NCI-H2227 (cell line): ENCODE data around the gene CRYAB.
"Not testable (repeated sequence)": the region's sequence is repeated elsewhere in the genome, so short reads cannot be mapped to it uniquely, and the experiment has no call there.

Experiments used
- DNase-seq: peaks from one replicate; lab custom pipeline; 2025; ENCODE audit not compliant: unreplicated experiment; lab: John Stamatoyannopoulos, UW

CRYAB gene

GRCh38 chr11:111909378-111909777 lies 2.2 kb downstream of the CRYAB start:
- DNase-seq, result no peak

GRCh38 chr11:111908639-111909305 lies 2.8 kb downstream of the CRYAB start:
- DNase-seq, result no peak

- no peak for DNase-seq
Observed at GRCh38 chr11:111906680-111907079, 4.9 kb downstream of the CRYAB start.

- no peak for DNase-seq
Observed at GRCh38 chr11:111905411-111905810, 6.2 kb downstream of the CRYAB start.

GRCh38 chr11:111886844-111887243 lies 24.7 kb downstream of the CRYAB start:
- DNase-seq, result no peak

GRCh38 chr11:111886032-111886431 lies 25.5 kb downstream of the CRYAB start:
- no peak for DNase-seq

GRCh38 chr11:111885053-111885452 lies 26.5 kb downstream of the CRYAB start:
- not testable (repeated sequence) for DNase-seq

GRCh38 chr11:111882202-111882601 lies 29.4 kb downstream of the CRYAB start:
- no peak for DNase-seq

- no peak for DNase-seq
Observed at GRCh38 chr11:111879637-111879960, 32.0 kb downstream of the CRYAB start.

GRCh38 chr11:111878849-111879636 lies 32.5 kb downstream of the CRYAB start, which contains the start of the genes CFAP68 and FDXACB1:
TSS of gene CFAP68 (plus strand) at chr11:111879541. CDS start at chr11:111879561, 20 bp downstream.
TSS of gene FDXACB1 (minus strand) at chr11:111879165. CDS start at chr11:111879132, 33 bp downstream.
- DNase-seq, result peak; percentile 96

GRCh38 chr11:111878385-111878848 lies 33.2 kb downstream of the CRYAB start:
- no peak for DNase-seq

GRCh38 chr11:111871693-111872161 lies 39.8 kb downstream of the CRYAB start:
- no peak for DNase-seq

- peak; percentile 77 for DNase-seq
Observed at GRCh38 chr11:111870886-111871692, 40.5 kb downstream of the CRYAB start, which contains the start of gene ALG9. TSS of gene ALG9 (minus strand) at chr11:111871581. CDS start at chr11:111871482, 99 bp downstream.

GRCh38 chr11:111870522-111870885 lies 41.1 kb downstream of the CRYAB start:
- DNase-seq, result no peak

- no peak for DNase-seq
Observed at GRCh38 chr11:111870113-111870512, 41.5 kb downstream of the CRYAB start.

GRCh38 chr11:111860257-111860656 lies 51.3 kb downstream of the CRYAB start:
- DNase-seq, result no peak
